NCI-H774 (cell line): Measurements from ENCODE around the gene PRF1.

ENCODE experiments used
- DNase-seq: peaks from one replicate; lab custom pipeline; 2025; lab: John Stamatoyannopoulos, UW

Gene PRF1

GRCh38 chr10:70576803-70577517 lies 25.6 kb downstream of the PRF1 start:
- DNase-seq, result no peak

GRCh38 chr10:70575874-70576802 lies 26.4 kb downstream of the PRF1 start:
- DNase-seq, result peak; percentile 16

GRCh38 chr10:70575486-70575873 lies 27.1 kb downstream of the PRF1 start:
- no peak for DNase-seq

- DNase-seq, result no peak
Observed at GRCh38 chr10:70573599-70574506, 28.7 kb downstream of the PRF1 start.

- no peak for DNase-seq
Observed at GRCh38 chr10:70571636-70572439, 30.7 kb downstream of the PRF1 start.

GRCh38 chr10:70571236-70571635 lies 31.3 kb downstream of the PRF1 start:
- DNase-seq, result no peak

GRCh38 chr10:70568781-70569495 lies 33.6 kb downstream of the PRF1 start:
- no peak for DNase-seq

GRCh38 chr10:70568113-70568512 lies 34.4 kb downstream of the PRF1 start:
- DNase-seq, result no peak

GRCh38 chr10:70567603-70568002 lies 34.9 kb downstream of the PRF1 start:
- no peak for DNase-seq

GRCh38 chr10:70566515-70567290 lies 35.8 kb downstream of the PRF1 start:
- no peak for DNase-seq

GRCh38 chr10:70565556-70566514 lies 36.7 kb downstream of the PRF1 start:
- no peak for DNase-seq

GRCh38 chr10:70564901-70565351 lies 37.6 kb downstream of the PRF1 start:
- DNase-seq, result no peak

- no peak for DNase-seq
Observed at GRCh38 chr10:70564113-70564725, 38.3 kb downstream of the PRF1 start.

- DNase-seq, result no peak
Observed at GRCh38 chr10:70563230-70563629, 39.3 kb downstream of the PRF1 start.

GRCh38 chr10:70562036-70562755 lies 40.3 kb downstream of the PRF1 start:
- DNase-seq, result no peak

GRCh38 chr10:70561558-70561957 lies 41.0 kb downstream of the PRF1 start:
- DNase-seq, result no peak

- no peak for DNase-seq
Observed at GRCh38 chr10:70561070-70561469, 41.5 kb downstream of the PRF1 start.
